ENCODE results near the gene ZMYND19. TPM values are rescaled to one million over a fixed set of nuclear protein-coding genes. Genes with fewer than 3 reads are reported as not detected.

Gene ZMYND19
- total and polyA plus RNA-seq, 2 of the 8 experiments (the other 6 are each of a cell fraction or from before 2014, with no cell fraction given) = 42.4 to 58.7 TPM

DNA sequence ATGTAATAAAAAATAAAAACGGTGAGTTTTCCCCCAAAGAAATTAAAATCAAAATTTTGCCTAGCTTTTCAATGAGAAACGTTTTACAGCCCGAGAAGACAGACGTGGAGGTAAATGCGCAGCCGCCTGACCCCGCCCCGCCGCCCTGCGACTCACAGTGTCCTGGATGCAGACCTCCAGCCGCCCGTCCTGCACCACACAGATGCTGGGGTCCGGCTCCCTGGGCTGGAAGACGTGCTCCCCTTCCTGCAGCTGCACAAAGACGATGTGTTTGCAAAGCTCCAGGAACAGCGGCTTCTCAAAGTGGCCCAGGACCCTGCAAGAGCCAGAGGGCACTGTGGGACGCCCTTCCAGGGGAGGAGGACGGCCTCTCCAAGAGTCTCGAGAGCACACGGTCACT, 47.8 kb downstream of the ZMYND19 start:
- Histone ChIP-seq H3K9ac (replicated peaks in 1 of 4; ENCODE audit: extremely low read depth in 1 of 4, low read depth in 3 of 4, low read length in 3 of 4) (no peak overlapping the region), H3K4me3 (ENCODE audit: extremely low read depth in 1 of 4, insufficient read depth in 2 of 4, low read depth in 3 of 4, low read length in 4 of 4) (no peak overlapping the region), H2BK12ac (ENCODE audit: low read depth, low read length) (no peak overlapping the region), H4K8ac (ENCODE audit: extremely low read depth, insufficient read depth, low read length) (no peak overlapping the region), H3K27ac (ENCODE audit: low read depth, low read length) (no peak overlapping the region), H2BK15ac (ENCODE audit: low read length) (no peak overlapping the region), H2AFZ (ENCODE audit: low read length) (no peak overlapping the region), H4K5ac (ENCODE audit: insufficient read length, low read depth, low read length) (no peak overlapping the region), H3K9me3 (ENCODE audit: insufficient read depth in 2 of 2, low read depth in 1 of 2, low read length in 1 of 2) (peaks cover 7 to 12% of the 10 kb centered on the region in 2 experiments; a peak in 3 of 4 replicates), H2AK5ac (ENCODE audit: low read depth, low read length) (no peak overlapping the region), H3K23me2 (ENCODE audit: low read depth, low read length) (no peaks in the 10 kb centered on the region), H3K4me2 (ENCODE audit: insufficient read depth in 1 of 2, low read depth in 2 of 2, low read length in 2 of 2) (no peak overlapping the region), H3K27me3 (replicated peaks in 1 of 4; ENCODE audit: control insufficient read depth in 3 of 4, extremely low read depth in 1 of 4, insufficient read depth in 3 of 4, low read length in 3 of 4) (no peaks in the 10 kb centered on the region), H4K20me1 (replicated peaks in 1 of 2; ENCODE audit: control insufficient read depth in 1 of 2, insufficient read depth in 2 of 2, low read length in 2 of 2) (peaks cover 0 to 1% of the 10 kb centered on the region in 2 experiments), H2BK5ac (ENCODE audit: low read depth, low read length) (no peak overlapping the region), H3K18ac (ENCODE audit: extremely low read depth, low read length) (no peak overlapping the region), H2BK120ac (replicated peaks; ENCODE audit: low read depth, low read length) (no peak overlapping the region), H3K14ac (ENCODE audit: insufficient read length) (no peak overlapping the region), H4K91ac (replicated peaks; ENCODE audit: insufficient read length, low read length) (no peak overlapping the region), H2BK20ac (ENCODE audit: low read length) (no peak overlapping the region), H3K56ac (replicated peaks; ENCODE audit: insufficient read length, low read depth, low read length) (no peak overlapping the region), H3K36me3 (ENCODE audit: control insufficient read depth in 2 of 4, insufficient read depth in 4 of 4, low read length in 3 of 4) (no peaks in the 10 kb centered on the region), H3K79me1 (ENCODE audit: low read depth, low read length) (no peaks in the 10 kb centered on the region), H3K79me2 (ENCODE audit: control insufficient read depth in 1 of 2, insufficient read depth in 2 of 2, low read length in 2 of 2) (no peaks in the 10 kb centered on the region), H3K23ac (ENCODE audit: insufficient read length) (no peak overlapping the region), H3K4ac (replicated peaks; ENCODE audit: insufficient read length, low read depth, low read length) (no peak overlapping the region), H3K4me1 (replicated peaks in 1 of 4; ENCODE audit: control insufficient read depth in 3 of 4, insufficient read depth in 4 of 4, low read length in 3 of 4) (no peaks in the 10 kb centered on the region; a peak in 1 of 7 replicates)
- DNase-seq (ENCODE audit: low read depth in 1 of 2, low spot score in 2 of 2) (no peak), FAIRE-seq (no peak)
- CTCF ChIA-PET (ENCODE audit: partially characterized antibody) = interaction anchor here (1.5 to 2.2 kb wide), 3 partner anchors 11 to 33 kb away, joined by 3 to 7 read pairs (median 4); no protein-coding TSS in a partner anchor
- POLR2A ChIA-PET (ENCODE audit: partially characterized antibody) = interaction anchor here (1.2 to 2.5 kb wide), 2 partner anchors 10 to 15 kb away, joined by 3 to 7 read pairs; partner anchors contain the start of gene MRPL41
- TF ChIP-seq JUN (IDR thresholded peaks at IDR 0.05; ENCODE audit: low read depth, low read length) (no peak), POLR2A (IDR thresholded peaks at IDR 0.05; ENCODE audit: control extremely low read depth in 1 of 2, low read depth in 2 of 2, low read length in 2 of 2) (no peak), SP2 (IDR thresholded peaks at IDR 0.05; ENCODE audit: low read length) (no peak), KDM4A (IDR thresholded peaks at IDR 0.05; ENCODE audit: low read depth, low read length, severe bottlenecking) (no peak), EZH2 (IDR thresholded peaks at IDR 0.05; ENCODE audit: low read depth, low read length, severe bottlenecking) (no peak), RFX5 (IDR thresholded peaks at IDR 0.05; ENCODE audit: borderline replicate concordance, low read depth, low read length) (no peak)
- WGBS, 2 experiments (ENCODE audit: extremely low coverage in 1 of 2, insufficient coverage in 1 of 2, insufficient read length in 1 of 2, insufficient replicate concordance in 2 of 2, low coverage in 1 of 2, low lambda C conversion rate in 2 of 2, missing lambda C conversion rate in 1 of 2) = 86% methylated on average over 19 of the region's 20 CpGs; no CpG with 5 or more reads in 1 of the 2 experiments

Data from H1 (cell line).